NCI-H146 treated with DMSO at 0.1 percent for 48 hours (cell line): ENCODE data around the gene BCL2L1.

ENCODE experiments used
- DNase-seq: peaks from one replicate; lab custom pipeline; 2025; ENCODE audit not compliant: unreplicated experiment; lab: John Stamatoyannopoulos, UW

BCL2L1 gene

DNA sequence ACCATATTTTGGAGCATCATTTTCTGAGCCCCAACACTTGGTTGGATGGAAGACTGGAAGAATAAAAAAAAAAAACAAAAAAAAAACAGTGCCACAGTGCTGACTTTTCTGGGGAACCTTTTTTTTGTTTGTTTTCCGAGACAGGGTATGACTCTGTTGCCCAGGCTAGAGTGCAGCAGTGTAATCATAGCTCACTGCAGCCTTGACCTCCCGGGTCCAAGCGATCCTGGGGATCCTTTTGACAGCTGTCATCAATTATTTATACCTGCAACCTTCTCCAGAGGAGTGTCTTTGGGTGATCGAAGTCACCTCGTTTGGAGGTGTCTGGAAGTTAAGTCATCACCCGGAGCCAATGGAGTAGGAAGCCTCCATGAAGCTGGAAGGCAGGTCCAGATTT is 8.7 kb upstream of the BCL2L1 start:
- DNase-seq, result no peak

DNA sequence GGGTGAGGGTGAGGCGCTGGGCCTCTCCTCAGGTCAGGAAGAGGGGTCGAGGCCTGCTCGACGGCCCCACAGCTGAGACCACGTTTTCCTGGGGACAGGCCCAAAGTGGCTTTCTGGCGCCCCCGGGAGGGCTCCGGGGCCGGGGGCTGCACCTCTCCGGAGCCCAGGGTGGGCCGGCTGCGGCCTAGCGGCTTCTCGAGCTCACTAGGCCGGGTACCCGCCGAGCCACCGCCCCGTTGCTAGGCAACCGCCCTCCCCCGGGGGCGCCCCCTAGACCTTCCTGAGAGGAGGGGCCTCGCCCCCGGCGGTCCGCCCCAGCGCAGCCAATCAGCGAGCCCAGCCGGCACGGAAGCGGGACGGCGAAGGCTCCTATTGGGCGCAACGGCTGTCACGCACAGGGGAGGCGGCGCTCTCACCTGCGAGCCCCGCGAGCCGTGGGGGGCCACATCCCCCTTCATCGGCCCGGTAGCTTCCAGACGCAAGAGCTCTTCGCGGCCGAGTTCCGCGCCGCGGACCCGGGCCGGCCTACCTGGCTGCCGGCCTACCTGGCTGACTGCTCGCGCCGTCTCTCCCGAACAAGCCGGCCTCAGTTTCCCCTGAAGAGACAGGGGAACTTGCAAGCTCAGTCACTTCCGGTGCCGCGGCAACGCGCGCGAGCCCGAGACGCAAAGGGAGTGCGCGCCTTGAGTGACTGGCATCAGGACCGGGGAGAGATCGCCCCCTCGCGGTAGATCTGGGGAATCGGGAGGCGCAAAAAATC is 831 bp upstream of the BCL2L1 start:
- DNase-seq, result peak; percentile 98

DNA sequence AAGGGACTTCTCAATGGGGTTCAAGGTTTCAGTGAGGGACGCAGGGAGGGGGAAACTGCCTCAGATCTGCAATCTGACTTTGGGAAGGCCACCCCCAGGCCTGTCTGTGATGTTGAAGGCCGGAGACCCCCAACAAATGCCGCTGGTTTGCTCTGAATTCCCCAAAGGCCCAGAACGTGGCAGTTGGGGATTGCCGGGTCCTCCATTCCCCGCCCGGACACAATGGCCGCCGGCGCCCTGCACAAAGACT is 326 bp upstream of the BCL2L1 start:
- DNase-seq, result no peak

DNA sequence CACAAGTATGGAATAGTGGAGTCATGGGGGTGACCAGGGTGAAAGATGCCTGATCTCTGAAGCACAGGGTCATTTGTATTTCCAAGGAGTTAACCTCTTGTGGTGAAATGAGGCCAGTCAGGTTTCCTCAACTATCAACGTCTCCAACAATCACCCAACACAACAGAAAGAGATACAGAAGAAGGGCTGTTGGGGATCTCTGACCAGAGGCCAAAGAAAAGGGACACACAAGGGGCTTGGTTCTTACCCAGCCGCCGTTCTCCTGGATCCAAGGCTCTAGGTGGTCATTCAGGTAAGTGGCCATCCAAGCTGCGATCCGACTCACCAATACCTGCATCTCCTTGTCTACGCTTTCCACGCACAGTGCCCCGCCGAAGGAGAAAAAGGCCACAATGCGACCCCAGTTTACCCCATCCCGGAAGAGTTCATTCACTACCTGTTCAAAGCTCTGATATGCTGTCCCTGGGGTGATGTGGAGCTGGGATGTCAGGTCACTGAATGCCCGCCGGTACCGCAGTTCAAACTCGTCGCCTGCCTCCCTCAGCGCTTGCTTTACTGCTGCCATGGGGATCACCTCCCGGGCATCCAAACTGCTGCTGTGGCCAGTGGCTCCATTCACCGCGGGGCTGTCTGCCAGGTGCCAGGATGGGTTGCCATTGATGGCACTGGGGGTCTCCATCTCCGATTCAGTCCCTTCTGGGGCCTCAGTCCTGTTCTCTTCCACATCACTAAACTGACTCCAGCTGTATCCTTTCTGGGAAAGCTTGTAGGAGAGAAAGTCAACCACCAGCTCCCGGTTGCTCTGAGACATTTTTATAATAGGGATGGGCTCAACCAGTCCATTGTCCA is 1.0 kb downstream of the BCL2L1 start:
- peak; percentile 75 for DNase-seq

DNA sequence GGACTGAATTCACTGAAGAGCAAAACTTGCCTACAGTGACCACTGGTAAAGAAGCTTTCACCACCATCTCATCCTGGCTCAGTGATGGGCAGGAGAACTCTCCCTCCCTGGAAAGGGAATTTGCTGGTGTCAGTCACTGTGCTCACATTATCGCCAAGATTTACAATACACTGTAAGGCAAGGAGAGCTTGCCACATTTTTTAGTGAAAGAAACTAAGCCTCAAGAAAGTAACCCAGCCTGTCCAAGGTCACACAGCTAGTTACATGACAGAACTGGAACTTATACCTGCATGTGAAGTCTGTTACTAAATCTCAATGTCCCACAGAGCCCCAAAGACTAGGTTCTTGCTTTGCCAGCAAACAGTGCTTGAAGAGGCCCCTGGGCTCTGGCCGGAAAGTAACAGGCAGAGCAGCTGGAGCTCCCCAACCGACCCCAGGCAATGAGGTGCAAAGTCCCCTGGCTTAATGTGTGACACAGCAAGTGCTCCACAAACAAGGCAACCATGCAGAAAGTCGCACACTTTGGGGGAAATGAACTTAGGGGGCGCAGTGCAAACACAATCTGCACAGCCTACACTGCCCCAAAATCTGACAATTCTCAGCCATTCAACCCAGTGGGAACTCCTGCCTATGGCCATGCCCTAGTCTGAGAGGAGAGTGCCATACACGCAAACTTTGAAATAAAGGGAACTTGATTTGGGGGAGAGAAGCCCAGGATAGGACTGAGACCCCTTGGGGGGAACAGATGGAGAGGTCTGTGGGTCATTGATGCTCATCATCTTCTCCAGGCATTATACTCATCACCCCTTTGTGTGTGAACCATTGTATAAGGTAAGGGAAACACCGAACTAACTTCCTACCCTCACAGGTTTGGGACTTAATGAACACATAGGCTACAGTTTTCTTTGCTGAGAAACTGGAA is 1.9 kb downstream of the BCL2L1 start:
- no peak for DNase-seq

DNA sequence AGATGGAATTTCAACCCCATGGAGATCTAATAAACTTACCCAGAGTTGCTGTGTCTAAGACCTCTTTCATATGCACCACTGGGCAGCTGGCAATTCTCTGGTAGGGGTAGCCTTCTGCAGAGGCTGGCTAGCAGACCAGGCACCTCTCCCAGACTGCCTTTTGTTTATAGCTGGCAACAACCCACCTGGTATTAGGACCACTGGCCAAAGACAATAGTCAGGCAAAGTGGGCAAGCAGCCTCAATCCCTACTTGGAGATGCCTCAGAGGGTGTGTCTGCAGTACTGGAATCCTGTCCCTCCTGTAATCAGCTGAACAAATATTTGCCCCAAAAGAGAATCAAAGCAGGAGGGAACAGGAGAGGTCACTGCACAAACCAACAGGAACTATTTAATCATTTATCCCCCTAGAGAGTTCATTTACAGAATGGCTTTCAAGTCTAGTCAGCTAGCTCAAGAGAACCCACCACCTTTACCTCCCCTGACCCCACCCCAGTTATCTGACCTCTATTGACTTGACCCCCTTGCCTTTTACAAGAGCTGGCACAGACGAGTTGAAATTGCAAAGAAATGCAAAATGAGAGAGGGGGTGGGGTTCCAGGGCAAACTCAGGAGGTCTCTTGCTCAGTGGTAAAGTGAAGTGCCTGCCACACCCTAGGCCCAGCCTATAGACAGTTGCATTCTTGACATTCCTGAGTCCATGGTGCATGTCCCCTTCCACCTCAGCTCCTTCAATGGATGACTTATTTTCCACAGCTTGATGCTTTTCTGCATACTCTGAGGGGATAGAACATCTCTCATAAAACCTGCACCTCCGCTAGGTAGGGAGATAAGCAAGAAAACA is 2.8 kb downstream of the BCL2L1 start:
- peak; percentile 56 for DNase-seq

DNA sequence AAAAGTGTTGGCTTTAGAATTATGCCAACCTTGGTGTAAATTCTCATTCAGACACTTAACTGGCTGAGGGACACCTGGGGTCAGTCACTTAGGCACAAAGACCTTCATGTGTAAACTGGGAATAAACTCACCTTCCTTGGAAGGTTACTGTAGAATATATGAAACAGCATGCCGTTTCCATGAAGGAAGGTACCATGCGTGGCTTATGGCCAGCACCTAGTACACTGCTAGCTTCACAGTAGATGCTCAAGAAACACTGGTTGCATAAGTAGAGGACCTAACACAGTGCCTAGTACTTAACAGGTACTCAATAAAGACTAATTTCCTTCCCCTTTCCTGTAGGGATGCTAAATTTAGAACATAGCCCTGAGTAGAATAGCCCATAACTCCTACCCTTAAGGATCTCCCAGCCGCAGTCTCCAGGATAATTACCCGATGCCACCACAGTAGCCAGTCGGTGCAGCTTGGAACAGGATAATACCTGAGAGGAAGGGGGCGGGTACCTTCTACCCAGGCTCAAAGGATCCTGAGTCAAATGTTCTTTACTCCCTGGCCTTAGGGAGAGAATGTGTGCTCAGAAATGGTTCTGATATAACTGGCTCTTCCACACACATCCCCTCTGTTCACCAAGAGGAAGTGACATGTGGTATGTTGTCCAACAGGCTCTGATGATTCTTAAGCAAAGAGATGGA is 3.6 kb downstream of the BCL2L1 start:
- no peak for DNase-seq

DNA sequence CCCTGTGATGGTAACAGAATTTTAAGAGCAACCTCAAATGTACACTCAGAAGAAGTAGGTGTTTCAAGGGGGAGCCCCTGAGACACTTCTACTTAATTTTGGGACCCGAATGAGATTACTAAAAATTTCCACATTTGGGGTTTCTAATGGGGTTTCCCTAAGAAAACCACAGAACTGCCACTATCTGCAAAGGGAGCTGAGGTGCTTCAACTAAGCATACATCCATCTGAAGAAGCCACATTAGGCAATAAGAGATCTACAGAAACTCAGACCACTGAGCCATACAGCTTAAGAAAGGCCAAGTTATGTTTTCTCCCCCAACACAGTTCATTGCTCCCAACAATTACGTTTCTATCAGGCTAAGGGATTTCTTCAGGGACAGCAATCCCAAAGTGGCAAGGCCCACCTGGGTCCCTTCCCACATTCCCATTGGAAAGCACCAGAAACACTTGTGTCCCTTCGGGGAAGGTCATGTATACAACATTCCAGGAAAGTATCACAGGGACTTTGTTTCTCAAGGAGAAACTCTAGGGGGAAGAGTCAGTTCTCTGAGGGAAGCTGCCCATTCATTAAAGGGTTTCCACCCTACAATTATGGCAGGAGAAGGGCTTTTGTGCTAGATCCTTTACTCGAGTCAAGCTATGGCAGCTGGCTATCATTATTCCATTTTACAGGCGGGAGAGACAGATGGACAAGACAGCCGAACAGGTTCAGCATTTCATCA is 5.0 kb downstream of the BCL2L1 start:
- no peak for DNase-seq

DNA sequence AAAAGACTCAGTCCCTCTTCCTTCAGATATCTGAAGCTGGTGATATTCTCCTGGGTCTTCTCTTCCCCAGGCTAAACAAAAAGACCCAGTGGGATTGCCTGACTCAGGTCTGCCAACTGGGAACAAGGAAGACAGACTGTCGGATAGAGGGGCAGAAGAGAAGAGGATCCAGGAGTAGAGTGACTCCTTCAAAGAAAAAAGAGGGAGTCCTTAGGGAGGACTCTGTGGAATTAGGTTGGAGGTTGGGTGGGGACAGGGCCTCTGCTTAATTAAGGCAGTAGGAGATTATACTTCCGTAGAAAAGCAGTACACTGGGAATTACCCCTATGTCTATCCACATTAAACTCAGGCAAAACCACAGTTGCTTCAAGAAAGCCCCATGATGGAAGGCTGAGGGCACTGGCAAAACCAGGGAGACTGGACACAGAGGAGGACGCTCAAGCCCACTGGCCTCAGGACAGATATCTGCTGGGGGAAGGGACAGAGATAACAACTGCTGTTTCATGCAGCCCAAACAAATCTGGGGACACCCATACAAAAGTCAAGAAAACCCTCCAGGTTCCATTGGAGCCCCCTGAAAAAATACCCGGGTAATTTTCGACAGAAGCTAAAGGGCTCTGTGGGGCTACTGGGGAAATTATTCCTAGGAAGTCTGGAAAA is 5.7 kb downstream of the BCL2L1 start:
- no peak for DNase-seq

DNA sequence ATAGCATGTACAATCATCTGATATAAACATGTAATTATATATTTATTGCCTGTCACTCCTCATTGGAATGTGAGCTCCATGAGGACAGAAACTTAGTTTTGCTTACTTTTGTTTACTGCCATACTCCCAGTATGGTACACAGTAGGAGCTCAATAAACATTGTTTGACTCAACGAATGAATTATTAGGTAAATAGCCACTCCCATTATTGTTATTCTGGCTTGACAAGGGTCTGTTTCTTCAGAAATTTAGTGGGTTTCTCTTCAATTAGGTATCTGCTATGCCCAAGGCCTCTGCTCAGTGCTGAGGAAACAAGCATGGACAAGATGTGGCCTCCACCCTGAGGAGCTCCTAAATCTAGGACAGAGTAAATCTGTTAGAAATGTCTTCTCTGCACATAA is 6.3 kb downstream of the BCL2L1 start:
- no peak for DNase-seq

DNA sequence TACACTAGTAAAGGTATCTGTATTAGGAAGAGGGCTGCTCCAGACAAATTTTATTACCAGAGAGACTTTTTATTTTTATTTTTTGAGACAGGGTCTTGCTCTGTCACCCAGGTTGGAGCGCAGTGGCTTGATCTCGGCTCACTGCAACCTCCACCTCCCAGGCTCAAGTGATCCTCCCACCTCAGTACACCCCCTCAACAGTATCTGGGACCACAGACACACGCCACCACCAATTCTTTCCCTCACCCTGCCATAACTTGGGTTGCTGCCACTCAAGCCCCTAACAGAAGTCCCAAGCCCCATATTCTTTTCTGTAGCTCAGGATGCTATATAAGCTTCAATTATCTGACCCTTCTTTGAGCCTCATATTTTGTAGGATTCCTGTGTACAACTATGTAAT is 6.9 kb downstream of the BCL2L1 start:
- DNase-seq, result no peak

DNA sequence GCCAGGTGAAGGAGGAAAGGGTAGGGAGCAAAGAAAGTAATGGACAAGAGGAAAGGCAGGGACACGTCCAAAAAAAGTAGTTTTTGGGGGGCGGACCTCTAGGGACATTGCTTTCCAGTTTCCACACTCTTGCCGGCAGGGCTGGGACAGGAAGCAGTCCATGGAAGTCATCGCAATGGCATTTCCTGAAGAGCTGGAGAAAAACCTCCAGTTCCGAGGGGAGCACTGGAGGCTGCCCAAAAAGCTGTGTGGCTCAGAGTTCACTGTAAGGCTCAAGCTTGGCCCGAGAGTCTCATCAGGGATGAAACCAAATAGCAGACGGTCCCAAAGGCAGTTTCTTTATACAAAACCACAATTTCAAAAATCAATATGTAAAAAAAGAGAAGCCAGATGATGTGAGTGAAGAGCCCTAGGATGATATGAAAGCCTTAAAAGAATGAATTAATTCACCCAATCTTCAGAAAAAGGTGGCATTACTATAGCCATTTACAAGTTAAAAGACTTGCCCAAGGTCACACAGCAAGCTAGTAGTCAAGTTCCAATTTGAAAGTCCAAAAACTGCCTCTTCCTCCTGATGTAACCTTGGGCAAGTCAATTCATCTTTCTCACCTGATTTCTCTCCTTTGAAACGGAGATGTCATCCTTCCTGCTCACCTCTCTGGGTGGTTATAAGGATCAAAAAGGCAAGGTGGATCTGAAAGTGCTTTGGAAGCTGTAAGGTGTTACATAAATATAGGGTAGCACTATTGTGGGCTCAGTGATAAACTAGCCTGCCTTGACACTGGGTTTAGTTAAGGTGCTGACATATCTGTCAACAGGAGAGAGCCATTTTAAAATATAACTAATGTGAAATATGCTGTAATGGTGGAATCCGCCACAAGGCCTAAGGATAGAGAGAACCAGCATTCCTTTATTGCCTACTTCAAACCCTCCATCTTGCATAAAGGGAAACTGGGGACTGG is 9.1 kb downstream of the BCL2L1 start:
- DNase-seq, result no peak

DNA sequence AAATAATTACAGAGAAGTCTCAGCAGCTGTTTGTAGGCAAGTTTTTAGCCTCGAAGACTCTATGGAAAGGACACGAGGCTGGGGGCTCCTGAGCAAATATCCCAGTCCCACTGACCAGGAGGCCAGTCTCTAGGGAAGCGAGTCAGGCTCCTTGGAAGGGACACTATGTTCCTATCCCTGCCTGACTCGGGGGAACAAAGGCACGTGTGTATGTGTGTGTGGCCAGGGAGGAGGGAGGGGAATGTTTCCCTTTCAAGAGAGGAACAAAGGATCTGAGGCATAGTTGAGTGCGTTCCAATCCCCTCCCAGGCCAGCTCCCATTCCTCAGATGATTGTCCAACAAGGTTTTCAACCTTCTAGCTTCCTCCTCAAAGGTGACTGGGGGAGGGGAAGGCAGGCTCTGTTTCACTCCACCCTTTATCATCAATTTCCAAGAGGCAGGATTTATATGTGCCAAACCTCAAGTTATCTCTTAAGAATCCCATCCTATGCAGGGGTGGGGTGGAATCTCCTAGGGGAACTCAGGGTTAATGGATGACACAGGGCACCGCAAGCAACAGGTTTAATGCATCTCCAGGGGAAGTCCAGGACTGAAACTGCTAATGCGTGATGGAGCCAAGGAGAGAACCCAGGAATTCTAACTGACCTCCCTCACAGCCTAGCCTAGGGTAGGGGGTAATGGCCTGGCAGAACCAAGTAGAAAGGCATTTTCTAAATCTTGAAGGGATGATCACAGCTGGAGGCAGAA is 9.9 kb downstream of the BCL2L1 start:
- DNase-seq, result no peak

DNA sequence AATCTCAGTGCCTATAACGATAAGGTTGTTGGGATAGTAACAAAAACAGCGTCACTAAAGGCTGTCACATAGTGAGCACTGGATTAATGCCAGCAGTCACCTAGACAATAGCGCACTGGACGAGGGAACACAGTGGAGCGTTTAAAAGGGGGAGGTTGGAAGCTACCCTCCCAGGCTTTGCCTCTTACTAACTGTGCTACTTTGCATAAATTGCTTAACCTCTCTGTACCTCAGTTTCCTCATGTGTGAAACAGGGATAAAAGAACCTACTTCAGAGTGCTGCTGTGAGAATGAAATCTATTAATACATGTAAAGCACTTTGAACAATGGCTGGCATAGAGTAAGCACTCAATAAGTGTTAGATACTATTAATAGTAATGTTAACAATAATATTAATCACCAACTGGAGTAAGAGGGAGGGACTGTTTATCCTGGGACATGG is 10.5 kb downstream of the BCL2L1 start:
- DNase-seq, result peak; percentile 69

DNA sequence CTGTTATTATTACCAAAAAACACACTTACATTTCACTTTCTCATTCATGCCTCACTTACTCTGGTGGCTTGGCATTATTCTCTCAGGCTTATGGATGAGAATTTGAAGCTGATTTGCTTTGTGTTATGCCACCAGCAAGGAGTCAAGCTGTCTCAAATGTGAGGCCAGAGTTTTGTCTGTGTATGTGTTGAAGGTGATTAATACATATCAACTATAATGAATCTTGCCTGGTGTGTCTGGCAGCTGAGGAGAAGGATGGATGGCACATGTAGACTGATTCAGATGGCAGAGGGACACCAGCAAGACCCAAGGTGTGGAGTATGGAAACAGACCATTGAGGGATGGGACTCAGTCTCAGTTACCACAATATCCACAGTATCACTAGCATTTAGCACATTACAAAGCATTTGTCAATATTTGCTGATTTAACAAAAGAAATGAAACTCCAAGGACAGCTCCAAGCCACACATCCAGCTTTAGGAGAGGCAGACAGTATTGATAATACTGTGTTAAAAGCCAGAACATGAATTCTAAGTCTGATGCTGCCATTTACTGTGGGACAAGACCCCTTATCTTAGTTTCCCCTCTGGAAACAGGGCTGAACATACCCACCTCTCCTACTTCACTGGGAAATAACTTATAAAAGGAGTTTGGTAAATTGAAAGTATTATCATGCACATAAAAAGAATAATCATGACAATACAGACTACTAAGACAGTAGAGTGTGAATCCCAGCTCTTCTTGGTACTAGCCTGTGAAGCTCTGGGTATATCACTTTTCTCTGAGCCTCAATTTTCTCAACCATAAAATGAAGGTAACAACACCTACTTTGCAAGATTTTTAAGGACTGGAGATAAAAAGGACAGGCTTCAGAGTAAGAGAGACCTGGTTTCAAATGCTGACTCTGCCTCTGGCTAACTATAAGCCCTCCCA is 11.2 kb downstream of the BCL2L1 start:
- peak; percentile 88 for DNase-seq
